NCI-H526 (cell line): ENCODE measurements around the gene CADPS.

ENCODE experiments used
- DNase-seq, 2 experiments: peaks; one replicate each; lab custom pipeline; 2025; lab: John Stamatoyannopoulos, UW

Gene CADPS

DNA sequence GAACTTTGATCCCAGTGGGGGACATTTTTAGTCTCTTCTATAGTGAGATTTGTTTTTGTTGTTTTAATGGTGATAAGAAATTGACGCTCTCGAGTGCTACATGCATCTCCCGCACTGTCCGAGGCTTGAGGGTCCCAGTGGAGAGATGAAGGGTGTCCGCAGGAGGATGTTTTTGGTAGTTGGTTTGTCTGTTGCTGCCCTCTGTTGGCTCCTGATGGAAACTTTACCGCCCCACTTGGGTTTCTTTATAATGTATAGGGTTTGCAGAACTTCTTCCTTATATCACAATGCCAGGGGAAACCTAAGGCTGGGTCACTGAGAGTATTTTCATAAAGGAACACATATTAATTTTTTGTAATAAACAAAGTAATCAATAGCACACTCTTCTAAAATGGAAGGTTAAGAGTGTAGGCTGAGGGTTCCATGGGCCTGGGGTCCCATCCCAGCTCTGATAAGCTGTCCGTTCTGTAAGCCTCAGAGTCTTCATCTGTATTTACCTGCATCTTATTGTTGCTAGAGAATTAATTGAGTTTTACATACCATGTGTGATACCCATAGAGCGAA, 316.6 kb downstream of the CADPS start:
- DNase-seq = peak in 1 of 2 experiments; percentile 44

DNA sequence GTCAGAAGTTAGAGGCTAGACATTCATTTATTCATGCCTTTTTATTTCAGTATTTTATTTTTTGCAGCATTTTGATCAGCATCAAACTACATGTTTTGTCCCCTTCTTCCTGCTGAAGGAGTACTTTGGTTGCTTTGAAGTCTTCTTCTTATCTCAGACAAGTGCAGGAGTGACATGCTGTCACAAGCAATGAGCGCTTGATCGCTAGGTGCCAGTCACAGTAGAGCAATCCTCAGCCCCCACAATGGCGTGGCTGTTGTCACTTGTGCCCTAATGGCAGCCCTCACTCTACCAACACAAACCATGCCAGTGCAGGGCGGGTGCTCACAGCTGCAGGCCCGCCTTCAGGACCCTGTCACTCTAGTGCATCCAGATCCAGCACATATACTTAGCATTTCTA, 317.2 kb downstream of the CADPS start:
- no peak for DNase-seq

DNA sequence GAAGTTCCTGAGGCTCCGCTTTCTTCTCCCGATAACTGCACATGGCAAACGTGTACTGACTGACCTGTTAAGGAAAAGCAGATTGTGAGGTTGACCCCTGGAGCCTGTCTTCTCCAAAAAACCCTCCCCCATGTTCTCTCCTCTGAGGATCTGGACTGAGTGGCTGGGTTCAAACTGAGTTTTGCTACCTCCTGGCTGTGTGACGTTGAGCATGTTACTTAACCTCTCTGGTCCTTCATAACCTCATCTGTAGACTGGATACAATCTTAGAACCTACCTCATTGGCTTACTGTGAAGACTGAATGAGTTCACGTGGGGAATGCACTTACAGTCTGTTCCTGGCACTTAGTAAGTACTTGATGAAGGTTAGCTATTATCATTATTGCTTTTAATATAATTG, 317.8 kb downstream of the CADPS start:
- no peak for DNase-seq

DNA sequence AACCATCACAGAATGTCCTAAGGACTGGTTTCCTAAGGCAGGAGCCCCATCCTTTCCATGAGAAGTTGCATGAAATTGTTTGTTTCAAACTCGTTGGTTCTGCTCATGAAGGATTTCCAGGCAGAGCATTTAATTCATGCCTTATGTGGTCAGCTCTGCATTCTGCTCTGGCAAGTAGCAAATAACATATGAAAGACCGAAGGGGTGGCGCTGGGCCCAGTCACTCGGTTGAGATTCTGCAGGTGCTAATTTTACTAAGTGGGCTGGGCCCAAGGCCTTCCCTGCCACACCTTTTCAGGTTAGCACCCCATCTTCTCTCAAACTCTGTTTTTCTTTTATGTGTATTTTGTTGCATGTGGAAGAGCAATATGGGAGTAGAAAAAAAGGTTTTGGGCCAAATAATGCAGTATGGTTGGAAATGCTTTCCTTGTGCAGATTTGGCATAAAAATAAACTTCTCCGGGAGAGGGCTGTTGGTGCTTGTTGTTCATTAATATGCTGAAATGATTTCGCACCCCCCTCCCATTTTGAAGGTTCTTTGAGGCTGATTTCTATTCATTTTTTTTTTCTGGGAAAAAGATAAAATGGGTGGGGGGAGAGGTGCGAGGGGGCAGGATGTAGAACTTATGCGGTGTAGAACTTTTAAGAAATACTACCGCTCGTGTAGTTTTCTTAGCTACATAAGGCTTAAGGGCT, 318.9 kb downstream of the CADPS start:
- DNase-seq = peak in 1 of 2 experiments; percentile 43

DNA sequence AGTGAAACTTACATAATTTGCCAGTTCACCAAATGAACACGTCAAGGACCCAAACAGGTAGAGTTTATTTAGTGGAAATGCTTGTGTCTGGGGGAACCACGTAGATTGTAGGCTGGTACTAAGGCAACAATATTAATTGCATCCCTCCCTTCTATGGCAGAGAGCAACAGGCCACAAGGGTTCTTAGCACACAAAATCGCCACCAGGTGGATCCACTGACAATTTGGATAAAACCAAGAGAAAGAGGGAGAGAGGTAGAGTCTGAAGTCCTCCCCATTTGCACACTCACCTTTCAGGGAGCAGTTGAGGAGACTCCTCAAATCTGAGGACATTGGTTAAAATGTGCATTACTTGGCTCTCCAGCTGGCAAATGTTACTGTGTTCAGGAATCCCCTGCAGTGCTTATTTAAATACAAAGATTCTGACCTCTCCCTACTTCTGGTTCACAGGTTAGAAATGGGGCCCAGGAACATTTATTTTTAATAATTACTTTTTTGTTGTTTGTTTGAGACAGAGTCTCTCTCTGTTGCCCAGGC, 320.9 kb downstream of the CADPS start:
- peak in 1 of 2 experiments; percentile 23 for DNase-seq

DNA sequence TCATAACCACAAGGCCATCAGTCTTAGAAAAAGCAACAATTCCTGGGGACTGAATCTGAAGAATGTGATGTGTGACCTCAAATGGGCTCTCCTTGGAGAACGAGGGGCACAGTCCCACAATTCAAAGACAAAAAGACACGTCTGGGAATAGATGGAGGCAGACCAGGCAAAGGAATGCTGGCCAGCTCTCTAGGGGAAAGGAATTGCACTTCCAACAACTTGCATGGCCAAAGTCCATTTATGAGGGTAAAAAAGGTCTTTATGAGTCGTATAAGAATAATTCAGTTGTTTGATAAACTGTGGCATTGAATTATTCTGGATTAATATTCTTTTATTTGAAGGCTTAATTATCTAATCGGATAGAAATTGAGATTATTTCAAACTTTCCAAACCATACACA, 321.4 kb downstream of the CADPS start:
- DNase-seq = no peak

DNA sequence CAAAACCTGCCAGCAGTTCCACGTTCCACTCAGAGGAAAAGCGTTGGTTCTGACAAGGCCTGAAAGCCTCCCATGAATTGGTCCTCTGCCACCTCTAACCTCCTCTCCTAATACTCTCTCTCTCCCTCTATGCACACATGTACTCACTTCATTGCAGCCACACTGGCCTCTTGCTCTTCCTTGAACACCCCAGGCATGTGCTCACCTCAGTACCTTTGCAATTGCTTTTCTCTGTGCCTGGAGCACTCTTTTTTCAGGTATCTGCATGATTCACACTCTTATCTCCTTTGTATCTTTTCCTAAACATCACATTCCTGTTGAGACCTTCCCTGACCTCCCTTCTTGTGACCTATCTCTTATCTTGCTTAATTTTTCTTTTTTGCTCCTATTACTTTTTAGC, 323.7 kb downstream of the CADPS start:
- DNase-seq = no peak

DNA sequence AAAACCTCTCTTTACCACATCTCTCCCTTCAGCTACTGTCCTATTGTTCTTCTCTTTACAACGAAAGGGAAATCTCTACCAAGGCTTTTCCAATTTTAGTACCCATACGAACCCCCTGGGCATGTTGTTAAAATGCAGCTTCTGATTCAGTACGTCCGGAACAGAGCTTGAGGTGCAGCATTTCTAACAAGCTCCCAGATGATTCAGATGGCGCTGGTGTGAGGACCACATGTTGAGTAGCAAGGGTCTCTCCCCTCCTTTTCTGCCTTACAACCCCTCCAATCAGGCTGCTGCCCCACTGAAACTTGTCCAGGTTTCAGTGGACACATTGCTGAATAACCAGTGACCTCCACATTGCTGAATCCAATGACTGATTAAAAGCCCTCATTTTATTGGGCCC, 324.8 kb downstream of the CADPS start:
- no peak for DNase-seq

DNA sequence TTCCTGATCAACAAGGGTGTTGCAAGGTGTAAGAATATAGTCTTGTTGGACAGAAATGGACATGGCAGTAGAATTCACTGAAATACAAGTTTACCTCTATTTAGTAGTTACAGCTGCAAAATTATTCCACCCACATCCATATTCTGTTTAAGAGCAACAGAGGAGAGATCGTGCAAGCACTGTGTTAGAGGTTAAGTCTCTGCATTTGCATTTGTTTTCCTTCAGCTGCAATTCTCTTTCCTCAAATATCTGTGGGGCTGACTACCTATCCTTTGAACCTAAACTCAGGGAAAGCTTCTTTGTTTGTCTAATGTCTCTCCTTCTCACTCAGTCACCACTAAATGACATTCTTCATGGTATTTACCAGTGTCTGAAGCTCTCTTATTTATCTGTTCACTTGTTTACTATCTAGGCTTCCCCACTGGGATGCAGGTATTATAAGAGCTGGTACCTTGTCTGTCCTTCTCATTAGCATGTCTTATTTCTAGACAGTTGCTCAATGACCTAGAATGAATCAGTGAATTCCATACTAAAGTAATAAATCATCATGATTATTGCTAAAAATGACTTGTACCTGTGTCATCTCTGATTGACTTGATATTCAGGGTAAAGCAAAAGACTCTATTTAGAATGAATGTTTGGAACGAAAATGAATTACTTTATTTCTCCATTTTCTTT, 326.5 kb downstream of the CADPS start:
- DNase-seq = peak in 1 of 2 experiments; percentile 14

DNA sequence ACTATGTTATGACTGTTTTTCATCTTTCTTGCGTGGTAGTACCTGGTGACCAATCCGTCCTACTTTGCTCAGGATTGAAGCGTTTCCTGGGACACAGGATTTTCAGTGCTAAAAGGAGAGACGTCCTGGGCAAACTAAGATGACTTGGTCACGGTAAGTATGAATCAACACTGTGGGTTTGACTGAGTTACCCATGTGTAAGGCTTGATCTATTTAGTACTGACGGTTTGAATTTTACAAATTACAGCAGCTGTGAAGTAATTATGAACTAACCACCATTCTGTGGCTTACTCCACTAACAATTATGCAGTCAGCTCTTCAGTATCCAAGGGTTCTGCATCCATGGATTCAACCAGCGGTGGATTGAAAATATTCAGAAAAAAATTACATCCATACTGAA, 328.9 kb downstream of the CADPS start:
- DNase-seq = peak in 1 of 2 experiments; percentile 9

DNA sequence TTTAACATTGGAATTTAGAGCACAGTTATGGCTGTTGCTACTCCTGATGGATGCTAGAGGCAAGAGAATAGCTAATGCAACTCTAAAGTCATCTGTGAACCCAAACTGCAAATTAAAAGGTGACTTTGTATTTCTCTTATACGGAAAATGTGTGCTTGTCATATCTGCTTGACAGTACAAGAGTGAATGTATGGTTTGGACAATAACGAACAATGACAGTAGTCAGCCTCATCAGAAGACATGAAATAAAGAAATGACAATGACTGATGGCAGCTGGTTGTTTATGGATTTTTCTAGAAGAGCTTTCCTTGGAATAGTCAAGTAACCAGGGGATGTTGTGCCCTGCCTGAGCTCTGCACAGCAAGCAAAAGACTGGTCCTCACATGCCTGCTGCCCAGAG, 333.0 kb downstream of the CADPS start:
- no peak for DNase-seq

DNA sequence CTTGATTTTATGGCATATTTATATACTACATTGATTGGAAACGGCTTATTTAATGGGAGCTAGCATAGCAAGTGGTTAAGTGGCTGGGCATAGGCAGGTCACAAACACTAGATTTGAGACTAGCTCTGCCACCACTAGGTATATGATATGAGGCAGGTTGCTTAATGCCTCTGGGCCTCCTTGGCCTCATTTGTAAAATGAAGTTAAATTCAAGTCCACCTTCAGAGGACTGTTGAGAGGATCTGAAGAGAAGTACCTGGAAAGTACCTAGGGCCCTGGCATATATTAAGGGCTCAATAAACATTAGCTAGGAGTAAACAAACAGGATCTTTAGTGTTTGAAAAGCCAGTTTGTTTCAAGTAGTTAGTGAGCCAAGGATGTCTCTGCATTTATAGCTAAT, 335.5 kb downstream of the CADPS start:
- DNase-seq = no peak

DNA sequence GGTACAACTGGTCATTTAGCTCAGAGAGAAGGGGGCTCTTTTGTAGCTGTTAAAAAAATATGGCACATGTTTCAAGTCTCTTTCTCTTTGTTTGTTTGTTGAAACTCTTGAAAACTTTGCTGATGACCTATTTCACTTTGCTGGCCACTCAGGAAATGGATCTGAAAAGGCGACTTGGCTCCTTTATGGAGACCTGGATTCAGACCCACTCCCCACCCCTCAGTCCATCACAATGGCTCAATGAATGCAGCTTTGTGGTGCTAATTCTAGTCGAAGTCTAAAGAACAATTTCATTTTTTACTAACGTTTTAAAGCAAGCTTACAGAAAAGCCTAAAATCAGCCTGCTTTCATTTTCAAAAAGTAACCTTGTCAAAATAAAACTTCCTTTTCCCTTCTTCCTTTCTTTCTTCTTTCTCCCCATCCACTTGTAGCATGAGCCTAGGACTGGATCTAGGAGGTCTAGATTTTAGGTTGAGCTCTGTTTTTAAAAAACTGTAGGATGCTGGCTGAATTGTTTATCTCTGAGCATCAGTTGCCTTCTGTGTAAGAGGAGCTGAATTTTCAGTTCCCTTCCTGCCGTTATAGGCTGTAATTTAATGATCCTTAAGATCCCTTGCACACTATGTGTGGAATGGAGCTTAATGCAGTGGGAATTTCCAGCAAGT, 336.4 kb downstream of the CADPS start:
- DNase-seq = no peak

DNA sequence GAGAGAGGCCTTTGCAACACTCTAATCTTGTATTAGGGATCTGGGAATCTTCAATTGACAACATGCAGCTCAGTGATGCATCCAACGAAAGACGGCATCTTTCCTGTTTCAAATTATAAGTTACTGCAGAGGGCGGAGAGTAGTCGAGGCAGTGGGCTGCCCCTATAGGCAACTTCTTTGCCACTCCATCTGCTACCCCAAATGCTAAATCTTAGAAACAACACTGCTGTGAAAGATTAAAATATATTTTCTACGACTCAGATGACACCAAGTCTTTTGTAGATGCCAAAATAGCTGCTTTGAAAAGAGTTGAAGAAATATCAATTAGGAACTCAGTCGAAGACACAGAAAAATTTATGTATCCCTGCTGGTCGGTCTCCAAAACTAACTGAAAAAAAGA, 340.9 kb downstream of the CADPS start:
- DNase-seq = no peak

DNA sequence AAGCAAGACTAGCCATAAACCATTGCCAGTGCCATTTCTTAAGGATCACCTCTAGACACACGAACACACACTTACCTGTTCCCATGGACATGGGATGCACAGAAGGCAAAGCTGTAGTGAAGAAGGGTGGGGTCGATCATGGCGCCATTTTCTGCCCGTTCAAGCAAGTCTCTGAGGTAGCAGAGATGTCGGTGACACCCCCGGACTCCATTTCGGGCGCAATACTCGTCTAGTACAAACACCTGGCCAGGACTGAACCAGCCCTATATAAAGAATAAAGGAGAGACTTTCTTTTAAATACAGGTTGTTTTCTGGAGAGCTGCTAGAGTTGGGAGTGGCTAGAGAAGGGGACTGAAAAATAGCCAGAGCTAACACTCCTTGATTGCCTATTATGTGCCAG, 342.4 kb downstream of the CADPS start:
- DNase-seq = no peak

DNA sequence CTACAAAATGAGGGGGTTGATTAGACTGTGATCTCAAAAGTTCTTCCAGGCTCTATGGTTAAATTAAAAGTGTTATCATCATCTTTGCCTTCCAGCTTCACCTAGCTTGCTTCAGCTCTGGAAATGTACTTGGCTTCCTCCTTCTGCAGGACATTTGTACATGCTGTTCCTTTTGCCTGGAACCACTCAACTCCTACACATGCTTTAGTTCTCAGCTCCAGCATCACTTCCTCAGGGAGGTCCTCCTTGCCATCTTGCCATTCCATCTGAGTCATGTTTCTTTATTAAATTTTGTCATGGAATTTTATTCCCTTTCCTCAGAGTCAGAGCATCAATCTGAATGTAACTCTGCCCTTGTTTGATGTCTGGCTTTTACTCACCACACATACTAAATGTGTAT, 343.2 kb downstream of the CADPS start:
- DNase-seq = no peak

DNA sequence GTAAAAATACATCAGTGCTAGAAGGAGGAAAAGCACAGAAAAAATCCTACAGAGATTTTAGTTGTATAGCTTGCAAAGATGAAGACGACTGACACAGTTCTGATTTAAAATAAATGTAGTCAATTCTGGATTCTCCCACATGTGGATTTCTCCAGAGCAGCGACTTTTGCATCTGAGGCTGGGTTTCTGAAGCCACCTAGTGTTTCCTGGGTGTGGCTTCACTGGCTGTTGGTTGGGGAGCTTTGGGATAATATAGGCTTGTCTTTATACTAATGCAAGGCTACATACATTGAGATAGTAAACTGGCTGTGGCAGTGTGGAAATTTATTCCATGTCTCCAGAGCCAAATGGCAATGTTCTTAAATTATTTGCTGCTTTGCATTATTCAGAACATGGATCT, 343.7 kb downstream of the CADPS start:
- DNase-seq = peak in 1 of 2 experiments; percentile 18

DNA sequence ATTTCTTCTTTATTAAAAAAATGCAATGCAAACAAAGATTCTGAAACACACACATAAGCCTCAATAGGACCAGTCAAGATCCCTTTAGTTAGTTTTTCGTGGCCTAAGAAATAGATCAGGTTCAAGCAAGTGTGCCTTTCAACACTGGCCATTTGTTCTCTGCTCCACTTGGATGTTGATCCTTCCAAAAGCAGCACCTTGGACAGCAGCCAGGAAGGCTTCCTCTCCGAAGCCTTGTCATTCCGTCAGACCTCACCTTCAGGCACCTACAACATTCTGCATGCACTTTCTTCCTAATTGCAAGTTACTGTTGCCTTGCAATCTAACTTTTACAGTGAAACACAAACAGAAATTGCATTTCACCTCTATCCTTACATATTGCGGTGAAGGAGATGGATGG, 346.0 kb downstream of the CADPS start:
- DNase-seq = no peak

DNA sequence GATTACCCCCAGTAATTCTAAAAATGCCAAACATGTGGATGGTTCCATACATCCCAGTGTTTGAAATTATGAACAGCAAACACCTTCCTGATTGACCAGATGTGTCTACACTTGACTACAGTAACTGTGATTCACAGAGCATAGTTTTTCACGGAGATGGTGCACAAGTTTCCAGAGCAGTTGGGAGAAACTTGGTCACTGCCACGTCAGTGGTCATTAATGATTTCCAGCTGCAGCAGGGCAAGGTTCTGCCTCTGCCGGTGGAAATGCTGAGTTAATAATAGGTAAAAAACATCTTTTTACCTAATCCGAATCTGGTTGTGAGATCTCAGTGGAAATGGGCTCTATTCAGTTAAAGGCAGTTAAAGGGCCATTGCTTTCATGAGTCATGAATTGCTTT, 347.7 kb downstream of the CADPS start:
- no peak for DNase-seq

DNA sequence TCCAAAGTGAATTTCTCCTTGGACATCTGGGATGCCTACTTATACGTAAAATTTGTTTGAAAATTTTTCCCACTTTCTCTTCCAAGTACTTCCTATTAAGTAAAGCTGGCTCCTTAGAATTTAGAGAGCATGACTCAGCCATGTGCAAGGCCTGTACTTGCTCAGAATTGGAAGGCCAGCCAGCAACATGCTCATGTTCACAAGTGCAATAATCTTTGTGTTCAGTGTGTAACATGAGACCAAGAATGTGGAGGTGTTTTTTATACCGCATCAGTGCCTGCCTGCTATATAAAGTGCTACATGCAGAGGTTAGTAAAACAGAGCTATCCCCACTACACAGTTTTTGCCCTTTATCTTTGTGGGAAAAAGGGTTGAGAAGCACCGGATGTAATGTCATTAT, 349.9 kb downstream of the CADPS start:
- peak; percentile 11 for DNase-seq

DNA sequence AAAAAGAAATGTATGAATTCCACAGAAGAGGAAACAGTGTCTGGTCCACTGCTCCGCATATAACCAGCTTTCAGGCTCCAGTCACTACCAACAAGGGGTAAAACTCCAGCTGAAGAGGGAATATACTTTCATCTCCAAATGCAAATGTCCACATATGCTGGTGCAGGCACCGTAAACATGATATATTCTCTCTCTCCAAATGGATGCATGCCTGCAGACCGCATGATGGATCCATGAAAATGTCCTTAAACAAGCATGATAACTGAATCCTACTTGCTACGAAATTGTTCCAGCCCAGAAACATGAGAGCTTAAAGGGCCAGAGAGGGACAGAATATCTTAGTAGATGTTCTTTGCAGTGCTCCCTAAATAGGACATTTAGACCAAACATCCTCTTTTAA, 351.5 kb downstream of the CADPS start:
- DNase-seq = peak; percentile 76 to 78

DNA sequence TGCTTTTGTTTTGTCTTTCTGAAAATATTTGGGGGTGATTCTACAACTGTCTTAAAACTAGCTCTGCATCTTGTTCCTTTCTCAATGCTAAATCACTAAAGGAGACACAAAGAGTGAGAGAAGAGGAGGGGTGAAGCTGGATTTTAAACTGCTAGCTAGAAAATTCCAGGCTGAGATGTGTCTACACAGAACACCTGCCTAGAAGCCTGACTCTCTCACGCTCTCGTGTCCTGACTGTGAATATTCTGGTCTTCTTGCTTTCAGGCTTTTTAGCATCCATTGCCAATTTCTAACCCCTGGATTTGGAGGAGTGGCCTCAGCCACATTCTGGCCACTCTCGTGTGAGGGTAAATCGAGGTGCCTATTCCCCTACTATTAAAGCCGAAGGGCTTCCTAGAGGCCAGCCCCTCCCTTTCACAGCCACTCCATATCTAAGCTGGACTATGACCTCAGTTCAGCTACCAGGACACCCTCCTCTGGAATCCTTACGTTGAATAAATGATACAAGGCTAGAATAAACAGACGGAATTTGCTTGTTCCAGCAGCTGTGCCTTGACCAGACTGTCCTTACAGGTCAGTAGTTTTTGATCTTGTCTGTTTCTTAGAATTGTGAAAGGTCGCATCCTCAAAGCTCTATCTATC, 353.6 kb downstream of the CADPS start:
- DNase-seq = peak in 1 of 2 experiments; percentile 16
